K562 (cell line): Measurements from ENCODE around the gene RPLP2. TPM values are rescaled to one million over a fixed set of nuclear protein-coding genes. Genes with fewer than 3 reads are reported as not detected.

Source experiments
- ATF4 ChIP-seq: fragments of 450-650 bp; formaldehyde crosslinking; IDR thresholded peaks from 2 replicates; pipeline ENCODE4 v1.4.0; 2022; ENCODE audit warnings: mild to moderate bottlenecking, moderate library complexity
- CBX5 ChIP-seq: IDR thresholded peaks from 2 replicates; pipeline ENCODE4 v1.6.1; 2014; ENCODE audit warnings: low read depth, borderline replicate concordance
- CHD4 ChIP-seq: fragments of 200-600 bp; sonication (generic); IDR thresholded peaks from 3 replicates; pipeline ENCODE4 v1.6.1; 2012; ENCODE audit warnings: low read depth, mild to moderate bottlenecking, mixed read lengths, low read length, inconsistent platforms; ENCODE audit not compliant: insufficient read depth, insufficient replicate concordance, poor library complexity, severe bottlenecking
- E2F1 ChIP-seq: sonication (generic); formaldehyde crosslinking; IDR thresholded peaks from 2 replicates; pipeline ENCODE4 v1.8.1; 2023; ENCODE audit warnings: mild to moderate bottlenecking, missing genetic modification reagents, moderate library complexity
- EGR1 ChIP-seq: fragments of 450-650 bp; conservative IDR thresholded peaks from 2 replicates; pipeline ENCODE4 v1.6.1; 2017; ENCODE audit warnings: mild to moderate bottlenecking
- EZH2 ChIP-seq: IDR thresholded peaks from 2 replicates; pipeline ENCODE4 v1.6.1; 2012; ENCODE audit warnings: low read depth, mild to moderate bottlenecking, inconsistent platforms, low read length, borderline replicate concordance
- FOXM1 ChIP-seq, 2 experiments: fragments of 450-650 bp in 1 of 2; sonication (generic) in 1 of 2; formaldehyde crosslinking in 1 of 2; IDR thresholded peaks; 2 replicates each; pipeline versions ENCODE4 v1.6.1 to v1.9.0; 2017 to 2022; ENCODE audit warnings: low read depth in 2 of 2, mild to moderate bottlenecking in 2 of 2, missing genetic modification reagents in 1 of 2, moderate library complexity in 1 of 2
- HDAC1 ChIP-seq, 2 experiments: fragments of 450-650 bp; IDR thresholded peaks; 2 replicates each; pipeline ENCODE4 v1.6.1; 2016 to 2017; ENCODE audit warnings: inconsistent platforms in 1 of 2, mild to moderate bottlenecking in 1 of 2, moderate library complexity in 1 of 2
- HDAC2 ChIP-seq: fragments of 450-650 bp; IDR thresholded peaks from 2 replicates; pipeline ENCODE4 v1.6.1; 2016; ENCODE audit warnings: mild to moderate bottlenecking
- KAT2B ChIP-seq: IDR thresholded peaks from one replicate; pipeline ENCODE4 v1.6.1; 2012; ENCODE audit warnings: low read depth, mild to moderate bottlenecking, control low read depth, inconsistent platforms, low read length, moderate library complexity
- MTA2 ChIP-seq: fragments of 450-650 bp; IDR thresholded peaks from 2 replicates; pipeline ENCODE4 v1.6.1; 2016; ENCODE audit warnings: low read depth
- NFIC ChIP-seq: fragments of 450-650 bp; IDR thresholded peaks from 2 replicates; pipeline ENCODE4 v1.6.1; 2017; ENCODE audit warnings: mild to moderate bottlenecking, inconsistent platforms
- NR3C1 ChIP-seq: sonication (generic); formaldehyde crosslinking; IDR thresholded peaks from 2 replicates; pipeline ENCODE4 v1.8.1; 2022; ENCODE audit warnings: missing genetic modification reagents
- SIN3B ChIP-seq: fragments of 450-650 bp; IDR thresholded peaks from 2 replicates; pipeline ENCODE4 v1.6.1; 2017; ENCODE audit warnings: low read depth, mild to moderate bottlenecking, moderate library complexity
- SIX5 ChIP-seq, 2 experiments: IDR thresholded peaks; 2 replicates each; pipeline ENCODE4 v1.6.1; 2011; ENCODE audit warnings: low read length in 2 of 2, borderline replicate concordance in 1 of 2, low read depth in 1 of 2, mild to moderate bottlenecking in 1 of 2, moderate library complexity in 1 of 2; ENCODE audit not compliant: insufficient read depth in 1 of 2
- SMAD2 ChIP-seq: fragments of 150-350 bp; IDR thresholded peaks from 2 replicates; pipeline ENCODE4 v1.6.1; 2014; ENCODE audit warnings: low read depth, mild to moderate bottlenecking, low read length
- SNAPC5 ChIP-seq: fragments of 250-450 bp; sonication (Bioruptor Pico); IDR thresholded peaks from 2 replicates; pipeline ENCODE4 v1.8.0; 2021; ENCODE audit warnings: moderate library complexity, mild to moderate bottlenecking, inconsistent platforms
- THRA ChIP-seq: fragments of 450-650 bp; IDR thresholded peaks from 2 replicates; pipeline ENCODE4 v1.6.1; 2017; ENCODE audit warnings: mild to moderate bottlenecking, moderate library complexity
- ZNF239 ChIP-seq: fragments of 250-450 bp; sonication (Bioruptor Pico); IDR thresholded peaks from 2 replicates; pipeline ENCODE4 v1.4.0; 2020; ENCODE audit warnings: mild to moderate bottlenecking
- ZNF324 ChIP-seq: fragments of 250-450 bp; sonication (Bioruptor Pico); IDR thresholded peaks from 2 replicates; pipeline ENCODE4 v1.4.0; 2020; ENCODE audit warnings: mild to moderate bottlenecking
- ZNF449 ChIP-seq: fragments of 250-450 bp; sonication (Bioruptor Pico); IDR thresholded peaks from 2 replicates; pipeline ENCODE4 v1.8.0; 2022; ENCODE audit warnings: moderate library complexity, mild to moderate bottlenecking, inconsistent platforms
- ZNF75A ChIP-seq: fragments of 450-650 bp; formaldehyde crosslinking; IDR thresholded peaks from 2 replicates; pipeline ENCODE4 v1.4.0; 2020; ENCODE audit warnings: mild to moderate bottlenecking
- polyA plus RNA-seq, 8 experiments: library from polyadenylated mRNA; depleted of rRNA in 4 of 8; stranded (reverse) in 5 of 8; unstranded in 3 of 8; fragments of >200 nt; fragmentation: Nextera tagmentation in 2 of 8; fragmentation: Illumina TruSeq in 1 of 8; extraction: Ambion mirVana in 2 of 8; extraction: Trizol in 1 of 8; gene quantifications; 2 replicates each; pipeline versions ENCODE4 v1.2.1 to v1.2.3, GENCODE V29; 2011 to 2014; ENCODE audit warnings: inconsistent platforms in 1 of 8, missing spikeins in 1 of 8
- total RNA-seq, 7 experiments: library from RNA; depleted of rRNA in 6 of 7; stranded (reverse); fragments of >200 nt in 6 of 7; fragmentation: Illumina TruSeq in 2 of 7; extraction: Trizol in 2 of 7; gene quantifications; 2 replicates each; pipeline versions ENCODE4 v1.2.1 to v1.2.3, GENCODE V29; 2011 to 2021; ENCODE audit warnings: low replicate concordance in 1 of 7

Gene RPLP2
- total and polyA plus RNA-seq, 9 of the 15 experiments (the other 6 are each of a cell fraction or from before 2014, with no cell fraction given), result 528 to 3,807 (median 1,633) TPM

- no peak for TF ChIP-seq EZH2
- 0 out of 2 replicates have a peak, but pooled peaks have one; percentile 9 for TF ChIP-seq NFIC
- peak; percentile 44 for TF ChIP-seq EGR1
- no peak for TF ChIP-seq MTA2
- TF ChIP-seq THRA, result no peak
- no peak for TF ChIP-seq CBX5
- 0 out of 2 replicates have a peak, but pooled peaks have one; percentile 29 for TF ChIP-seq SIN3B
- no peak for TF ChIP-seq ZNF239
- TF ChIP-seq NR3C1 (CRISPR knock-in tag), result no peak
- TF ChIP-seq HDAC1 (IDR thresholded peaks at IDR 0.05), result peak in 1 of 2 experiments; percentile 60; a peak in 1 of 4 replicates
- no peak; the same call in 1 of the 2 replicates for TF ChIP-seq E2F1 (CRISPR knock-in tag)
- TF ChIP-seq ZNF324 (CRISPR knock-in tag), result no peak
- no peak for TF ChIP-seq CHD4
- TF ChIP-seq SNAPC5, result no peak
- no peak for TF ChIP-seq SIX5 (IDR thresholded peaks at IDR 0.05; ENCODE audit: borderline replicate concordance in 1 of 2, insufficient read depth in 1 of 2, low read depth in 1 of 2, low read length in 2 of 2)
- no peak for TF ChIP-seq SMAD2
- no peak for TF ChIP-seq ZNF75A (CRISPR knock-in tag)
- no peak for TF ChIP-seq FOXM1 (IDR thresholded peaks at IDR 0.05; ENCODE audit: low read depth)
- TF ChIP-seq FOXM1 (CRISPR knock-in tag; IDR thresholded peaks at IDR 0.05; ENCODE audit: low read depth), result no peak
- no peak for TF ChIP-seq ZNF449 (CRISPR knock-in tag)
- no peak for TF ChIP-seq HDAC2
- TF ChIP-seq KAT2B, result no peak
- TF ChIP-seq ATF4 (CRISPR knock-in tag), result no peak
These were observed 23.5 kb downstream of the RPLP2 start (continued) for GRCh38 chr11:833114-833791.
